BLaER1 treated with 17β-estradiol and CSF1 and Interleukin-3, amounts not matched to agents 10 nM and 100 nM (cell line): ENCODE measurements around the gene TMEM184B.

ENCODE experiments used
- H3K27ac ChIP-seq, 11 experiments: shearing (Covaris generic); formaldehyde crosslinking; 2 replicates each; pipeline ENCODE4 v1.8.1; 2022
- H3K27me3 ChIP-seq, 11 experiments: shearing (Covaris generic); formaldehyde crosslinking; 2 replicates each; pipeline ENCODE4 v1.8.1; 2022
- H3K36me3 ChIP-seq, 11 experiments: shearing (Covaris generic); formaldehyde crosslinking; 2 replicates each; pipeline ENCODE4 v1.8.1; 2022
- H3K4me1 ChIP-seq, 10 experiments: shearing (Covaris generic); formaldehyde crosslinking; 2 replicates each; pipeline ENCODE4 v1.8.1; 2022
- H3K4me2 ChIP-seq, 11 experiments: shearing (Covaris generic); formaldehyde crosslinking; 2 replicates each; pipeline ENCODE4 v1.8.1; 2022
- H3K4me3 ChIP-seq, 10 experiments: shearing (Covaris generic); formaldehyde crosslinking; 2 replicates each; pipeline ENCODE4 v1.8.1; 2022
- H3K9ac ChIP-seq, 11 experiments: shearing (Covaris generic); formaldehyde crosslinking; 2 replicates each; pipeline ENCODE4 v1.8.1; 2022
- H3K9me3 ChIP-seq, 11 experiments: shearing (Covaris generic); formaldehyde crosslinking; replicated peaks in 1 of 11; 2 replicates each; pipeline ENCODE4 v1.8.1; 2022
- H4K20me1 ChIP-seq, 11 experiments: shearing (Covaris generic); formaldehyde crosslinking; 2 replicates each; pipeline ENCODE4 v1.8.1; 2022
- Cebpa-rat ChIP-seq, 11 experiments: shearing (Covaris generic); IDR thresholded peaks; 2 replicates each; pipeline ENCODE4 v1.8.1; 2022

The TMEM184B gene

GRCh38 chr22:38291201-38291777, 18.5 kb upstream of the TMEM184B start:
- TF ChIP-seq Cebpa-rat (IDR thresholded peaks at IDR 0.05) = no peak
- H3K27ac ChIP-seq = no peak overlapping the region
- H3K9ac ChIP-seq = no peak overlapping the region
- peaks cover 0 to 6% (median 0%) of the 10 kb centered on the region in 10 experiments; a peak in 3 of 20 replicates for H3K4me1 ChIP-seq
- H3K4me2 ChIP-seq = no peak overlapping the region
- no peak overlapping the region for H3K4me3 ChIP-seq
- H4K20me1 ChIP-seq = peaks cover 22 to 78% (median 61%) of the 10 kb centered on the region in 11 experiments; a peak in 21 of 22 replicates
- peaks cover 66 to 86% (median 78%) of the 10 kb centered on the region in 11 experiments for H3K36me3 ChIP-seq
- no peaks in the 10 kb centered on the region for H3K9me3 ChIP-seq
- H3K27me3 ChIP-seq = no peaks in the 10 kb centered on the region

GRCh38 chr22:38290347-38290746, 17.5 kb upstream of the TMEM184B start:
- TF ChIP-seq Cebpa-rat (IDR thresholded peaks at IDR 0.05) = no peak
- H3K27ac ChIP-seq = no peak overlapping the region
- no peak overlapping the region for H3K4me3 ChIP-seq
- no peak overlapping the region for H3K4me2 ChIP-seq
- H3K9me3 ChIP-seq = no peaks in the 10 kb centered on the region
- H3K4me1 ChIP-seq = peaks cover 0 to 6% (median 0%) of the 10 kb centered on the region in 10 experiments; a peak in 3 of 20 replicates
- peaks cover 13 to 69% (median 52%) of the 10 kb centered on the region in 11 experiments; a peak in 21 of 22 replicates for H4K20me1 ChIP-seq
- no peaks in the 10 kb centered on the region for H3K27me3 ChIP-seq
- H3K36me3 ChIP-seq = peaks cover 57 to 76% (median 69%) of the 10 kb centered on the region in 11 experiments
- no peak overlapping the region for H3K9ac ChIP-seq

GRCh38 chr22:38289583-38290082, 16.8 kb upstream of the TMEM184B start:
- H3K4me1 ChIP-seq = peaks cover 0 to 6% (median 0%) of the 10 kb centered on the region in 10 experiments; a peak in 3 of 20 replicates
- no peak overlapping the region for H3K4me2 ChIP-seq
- 0 out of 22 replicates have a peak overlapping the region, but pooled peaks of 1 of the 11 experiments have one; percentile 6 for H3K9ac ChIP-seq
- H3K27me3 ChIP-seq = no peaks in the 10 kb centered on the region
- no peak overlapping the region for H3K27ac ChIP-seq
- peaks cover 49 to 69% (median 62%) of the 10 kb centered on the region in 11 experiments for H3K36me3 ChIP-seq
- H4K20me1 ChIP-seq = peaks cover 7 to 62% (median 45%) of the 10 kb centered on the region in 11 experiments; a peak in 19 of 22 replicates
- TF ChIP-seq Cebpa-rat (IDR thresholded peaks at IDR 0.05) = no peak
- no peak overlapping the region for H3K4me3 ChIP-seq
- H3K9me3 ChIP-seq = no peaks in the 10 kb centered on the region

GRCh38 chr22:38286915-38287669, 14.3 kb upstream of the TMEM184B start:
- no peak overlapping the region for H3K27ac ChIP-seq
- H3K27me3 ChIP-seq = no peaks in the 10 kb centered on the region
- peaks cover 28 to 62% (median 43%) of the 10 kb centered on the region in 11 experiments for H3K36me3 ChIP-seq
- H3K4me3 ChIP-seq = no peak overlapping the region
- peaks cover 0 to 18% (median 6%) of the 10 kb centered on the region in 10 experiments; a peak in 9 of 20 replicates for H3K4me1 ChIP-seq
- no peak overlapping the region for H3K4me2 ChIP-seq
- no peak for TF ChIP-seq Cebpa-rat (IDR thresholded peaks at IDR 0.05)
- no peaks in the 10 kb centered on the region for H3K9me3 ChIP-seq
- H4K20me1 ChIP-seq = peaks cover 5 to 36% (median 27%) of the 10 kb centered on the region in 11 experiments; a peak in 18 of 22 replicates
- H3K9ac ChIP-seq = no peak overlapping the region

- H3K36me3 ChIP-seq = peaks cover 10 to 42% (median 23%) of the 10 kb centered on the region in 11 experiments
- TF ChIP-seq Cebpa-rat (IDR thresholded peaks at IDR 0.05) = no peak
Measured at GRCh38 chr22:38285018-38285417, 12.2 kb upstream of the TMEM184B start.

GRCh38 chr22:38284042-38284402, 11.2 kb upstream of the TMEM184B start:
- H3K4me2 ChIP-seq = no peak overlapping the region; a peak in 1 of 22 replicates
- no peak overlapping the region for H3K4me3 ChIP-seq
- peaks cover 3 to 32% (median 13%) of the 10 kb centered on the region in 11 experiments; a peak in 17 of 22 replicates for H3K36me3 ChIP-seq
- peaks cover 0 to 18% (median 3%) of the 10 kb centered on the region in 10 experiments; a peak in 8 of 20 replicates for H3K4me1 ChIP-seq
- H3K27ac ChIP-seq = no peak overlapping the region
- TF ChIP-seq Cebpa-rat (IDR thresholded peaks at IDR 0.05) = no peak
- H3K9me3 ChIP-seq = no peaks in the 10 kb centered on the region
- H3K27me3 ChIP-seq = no peaks in the 10 kb centered on the region
- H4K20me1 ChIP-seq = peaks cover 0 to 8% (median 0%) of the 10 kb centered on the region in 11 experiments; a peak in 5 of 22 replicates
- peak overlapping the region in 2 of 11 experiments; percentile 2 to 5; a peak in 1 of 22 replicates for H3K9ac ChIP-seq

More at GRCh38 chr22:38285018-38285417, 12.2 kb upstream of the TMEM184B start:
- H3K27ac ChIP-seq = no peak overlapping the region
- no peak overlapping the region for H3K4me2 ChIP-seq
- no peak overlapping the region for H3K9ac ChIP-seq
- H4K20me1 ChIP-seq = peaks cover 0 to 18% (median 7%) of the 10 kb centered on the region in 11 experiments; a peak in 16 of 22 replicates
- H3K9me3 ChIP-seq = no peaks in the 10 kb centered on the region
- no peak overlapping the region for H3K4me3 ChIP-seq
- peaks cover 0 to 18% (median 6%) of the 10 kb centered on the region in 10 experiments; a peak in 9 of 20 replicates for H3K4me1 ChIP-seq
- H3K27me3 ChIP-seq = no peaks in the 10 kb centered on the region

GRCh38 chr22:38282397-38282796, 9.6 kb upstream of the TMEM184B start:
- Histone ChIP-seq H3K36me3 (peaks cover 0 to 21% (median 6%) of the 10 kb centered on the region in 11 experiments; a peak in 9 of 22 replicates), H3K27ac (no peak overlapping the region), H3K4me1 (peaks cover 1 to 22% (median 7%) of the 10 kb centered on the region in 10 experiments; a peak in 13 of 20 replicates), H3K9me3 (no peaks in the 10 kb centered on the region), H4K20me1 (peaks cover 0 to 5% (median 0%) of the 10 kb centered on the region in 11 experiments; a peak in 4 of 22 replicates), H3K9ac (no peak overlapping the region), H3K4me2 (no peak overlapping the region), H3K4me3 (no peak overlapping the region), H3K27me3 (no peaks in the 10 kb centered on the region)
- no peak for TF ChIP-seq Cebpa-rat (IDR thresholded peaks at IDR 0.05)

GRCh38 chr22:38276166-38276565, 3.4 kb upstream of the TMEM184B start:
- Histone ChIP-seq H3K27me3 (no peaks in the 10 kb centered on the region), H3K36me3 (0 out of 22 replicates have a peak, but pooled peaks cover 0 to 1% (median 0%) of the 10 kb centered on the region in 11 experiments), H3K4me2 (peak overlapping the region in 7 of 11 experiments; percentile 1 to 44 (median 21); a peak in 5 of 22 replicates), H3K4me3 (no peak overlapping the region), H3K9me3 (no peaks in the 10 kb centered on the region), H3K9ac (no peak overlapping the region), H4K20me1 (peaks cover 6 to 15% (median 12%) of the 10 kb centered on the region in 11 experiments; a peak in 18 of 22 replicates), H3K4me1 (peaks cover 16 to 41% (median 34%) of the 10 kb centered on the region in 10 experiments), H3K27ac (no peak overlapping the region)
- TF ChIP-seq Cebpa-rat (IDR thresholded peaks at IDR 0.05) = no peak
